Cardiac muscle cell (in vitro differentiated cells and primary cell): ENCODE measurements around the gene ACKR1. TPM values are rescaled to one million over a fixed set of nuclear protein-coding genes. Genes with fewer than 3 reads are reported as not detected.

Experiments used
- DNase-seq, 2 donors: peaks; one replicate each; pipeline versions ENCODE4 v3.0.0 to v3.0.0-alpha.2; 2010 to 2017; ENCODE audit warnings: low read depth in 1 of 2, low spot score in 1 of 2
- H3K27ac ChIP-seq: fragments of 200-600 bp; sonication (generic); 2 replicates; pipeline ENCODE4 v1.5.1; 2016
- H3K27me3 ChIP-seq: fragments of 200-600 bp; sonication (generic); 2 replicates; pipeline ENCODE4 v1.6.0; 2016; ENCODE audit warnings: control low read depth
- H3K36me3 ChIP-seq: fragments of 200-600 bp; sonication (generic); 2 replicates; pipeline ENCODE4 v1.5.1; 2016; ENCODE audit warnings: control low read depth
- H3K4me1 ChIP-seq: fragments of 200-600 bp; sonication (generic); 2 replicates; pipeline ENCODE4 v1.8.1; 2017; ENCODE audit warnings: low read depth, mild to moderate bottlenecking, mixed run types
- H3K4me3 ChIP-seq: fragments of 200-600 bp; sonication (generic); 2 replicates; pipeline ENCODE4 v1.5.1; 2016; ENCODE audit warnings: mild to moderate bottlenecking
- H3K9me3 ChIP-seq: fragments of 200-600 bp; sonication (generic); 2 replicates; pipeline ENCODE4 v1.5.1; 2017; ENCODE audit warnings: low read depth, mild to moderate bottlenecking, control low read depth
- CTCF ChIP-seq: IDR thresholded peaks from 2 replicates; pipeline ENCODE4 v1.5.1; 2012; ENCODE audit warnings: low read depth, mild to moderate bottlenecking, low read length
- polyA plus RNA-seq: library from polyadenylated mRNA; unstranded; fragments of >200 nt; fragmentation: Nextera tagmentation; extraction: Ambion mirVana; gene quantifications from 2 replicates; pipeline ENCODE4 v1.2.1, GENCODE V29; 2016
- total RNA-seq: library from RNA; depleted of rRNA; stranded (reverse); fragments of >200 nt; gene quantifications from 2 replicates; pipeline ENCODE4 v1.2.3, GENCODE V29; 2016

ACKR1 gene
- total and polyA plus RNA-seq, 2 experiments from 2014 or later: 0.33 to 0.63 TPM

- no peak for DNase-seq
- H3K27ac ChIP-seq: no peak overlapping the region
- no peaks in the 10 kb centered on the region for H3K9me3 ChIP-seq
- H3K36me3 ChIP-seq: no peaks in the 10 kb centered on the region
- TF ChIP-seq CTCF: no peak
- peaks cover 5% of the 10 kb centered on the region for H3K4me1 ChIP-seq
- H3K4me3 ChIP-seq: no peak overlapping the region
- H3K27me3 ChIP-seq: peaks cover 18% of the 10 kb centered on the region
Observed at GRCh38 chr1:159173320-159173719, 31.4 kb upstream of the ACKR1 start.

- no peak for DNase-seq
- TF ChIP-seq CTCF: no peak
- H3K27ac ChIP-seq: no peak overlapping the region
Observed at GRCh38 chr1:159175571-159175970, 29.1 kb upstream of the ACKR1 start.

GRCh38 chr1:159177272-159177907 is 27.3 kb upstream of the ACKR1 start:
- peaks cover 7% of the 10 kb centered on the region for H3K27me3 ChIP-seq
- no peak overlapping the region for H3K4me3 ChIP-seq
- no peaks in the 10 kb centered on the region for H3K9me3 ChIP-seq
- no peaks in the 10 kb centered on the region for H3K36me3 ChIP-seq
- peaks cover 2% of the 10 kb centered on the region for H3K4me1 ChIP-seq
- H3K27ac ChIP-seq: no peak overlapping the region
- peak; percentile 83 to 94 for DNase-seq
- TF ChIP-seq CTCF: no peak

More at GRCh38 chr1:159175571-159175970, 29.1 kb upstream of the ACKR1 start:
- Histone ChIP-seq H3K27me3 (peaks cover 18% of the 10 kb centered on the region), H3K4me1 (peaks cover 5% of the 10 kb centered on the region), H3K9me3 (no peaks in the 10 kb centered on the region), H3K36me3 (no peaks in the 10 kb centered on the region), H3K4me3 (no peak overlapping the region)

- Histone ChIP-seq H3K4me1 (no peaks in the 10 kb centered on the region), H3K36me3 (no peaks in the 10 kb centered on the region), H3K4me3 (no peak overlapping the region), H3K9me3 (no peaks in the 10 kb centered on the region), H3K27me3 (no peaks in the 10 kb centered on the region), H3K27ac (no peak overlapping the region)
- no peak for TF ChIP-seq CTCF
- DNase-seq: no peak
Observed at GRCh38 chr1:159179906-159180305, 24.8 kb upstream of the ACKR1 start.

- Histone ChIP-seq H3K36me3 (no peaks in the 10 kb centered on the region), H3K4me1 (no peaks in the 10 kb centered on the region), H3K27me3 (no peaks in the 10 kb centered on the region), H3K9me3 (no peaks in the 10 kb centered on the region), H3K4me3 (no peak overlapping the region), H3K27ac (no peak overlapping the region)
- no peak for TF ChIP-seq CTCF
- DNase-seq: no peak
Observed at GRCh38 chr1:159180516-159180915, 24.2 kb upstream of the ACKR1 start.
